SU-DHL-6 (cell line): ENCODE measurements around the gene CLSTN2.

ENCODE experiments used
- CTCF ChIP-seq: fragments of 200-600 bp; sonication (generic); IDR thresholded peaks from one replicate; pipeline ENCODE4 v1.5.1; 2017; ENCODE audit warnings: antibody characterized with exemption, mild to moderate bottlenecking, low read length, moderate library complexity; ENCODE audit not compliant: insufficient read depth, poor library complexity, severe bottlenecking
- EZH2phosphoT487 ChIP-seq: fragments of 200-600 bp; sonication (generic), shearing (Covaris generic); conservative IDR thresholded peaks from 2 replicates; pipeline ENCODE4 v1.6.1; 2018; ENCODE audit warnings: mild to moderate bottlenecking, antibody characterized with exemption, low read length, moderate library complexity, mixed read lengths

GRCh38 chr3:140599496-140599895, 664.5 kb downstream of the CLSTN2 start:
- TF ChIP-seq CTCF = no peak
- TF ChIP-seq EZH2phosphoT487 = no peak
